Esophagus (tissue), 2 donors: ENCODE data around the gene RNF169. TPM values are rescaled to one million over a fixed set of nuclear protein-coding genes. Genes with fewer than 3 reads are reported as not detected.
A peak's percentile ranks its signal among the peaks of the same experiment; 100 is the strongest.

Source experiments
- H3K27ac ChIP-seq, 2 donors: one replicate each; pipeline ENCODE4 v1.5.1; 2013; ENCODE audit warnings: low read depth in 2 of 2, mild to moderate bottlenecking in 2 of 2, inconsistent platforms in 1 of 2, low read length in 1 of 2, moderate library complexity in 1 of 2
- H3K27me3 ChIP-seq, 2 donors: one replicate each; pipeline ENCODE4 v1.6.1; 2013; ENCODE audit warnings: low read length in 2 of 2, control low read depth in 1 of 2, mild to moderate bottlenecking in 1 of 2; ENCODE audit not compliant: insufficient read depth in 2 of 2, control insufficient read depth in 1 of 2
- H3K36me3 ChIP-seq, 2 donors: one replicate each; pipeline ENCODE4 v1.6.1; 2013; ENCODE audit warnings: low read length in 1 of 2; ENCODE audit not compliant: control insufficient read depth in 2 of 2, insufficient read depth in 2 of 2
- H3K4me1 ChIP-seq, 2 donors: one replicate each; pipeline ENCODE4 v1.6.1; 2013; ENCODE audit warnings: low read length in 1 of 2; ENCODE audit not compliant: control insufficient read depth in 2 of 2, insufficient read depth in 2 of 2
- H3K4me3 ChIP-seq, 2 donors: one replicate each; pipeline ENCODE4 v1.5.1; 2013; ENCODE audit warnings: low read length in 2 of 2, mild to moderate bottlenecking in 2 of 2, low read depth in 1 of 2, moderate library complexity in 1 of 2
- H3K9me3 ChIP-seq, 2 donors: one replicate each; pipeline ENCODE4 v1.6.1; 2013; ENCODE audit warnings: mild to moderate bottlenecking in 2 of 2, low read depth in 1 of 2, low read length in 1 of 2, moderate library complexity in 1 of 2; ENCODE audit not compliant: control insufficient read depth in 2 of 2, insufficient read depth in 1 of 2
- WGBS, 2 donors: extraction: QIAGEN DNeasy Blood & Tissue Kit; methylation state at CpG; one replicate each; pipeline ENCODE4 v1.1.7; 2013; 5-methylcytosine and 5-hydroxymethylcytosine counted together
- polyA plus RNA-seq, 2 donors: library from polyadenylated mRNA; stranded (reverse); fragments of 200-250 nt; gene quantifications; one replicate each; pipeline ENCODE4 v1.2.3, GENCODE V29; 2013
- donor health status: healthy with polysubstance abuse.
- donor health status: Bipolar disorder and iron deficiency.

The RNF169 gene
- polyA plus RNA-seq, 2 donors, result 4.8 to 9.2 TPM

- WGBS, 2 donors, result 90 to 96% methylated on average over 1 of the region's 1 CpG
- H3K36me3 ChIP-seq, result peaks cover 2 to 25% of the 10 kb centered on the region in 2 donors
These were observed 98.7 kb downstream of the RNF169 start for GRCh38 chr11:74847395-74847794.

GRCh38 chr11:74847895-74848294 is 99.2 kb downstream of the RNF169 start:
- H3K27me3 ChIP-seq, result no peaks in the 10 kb centered on the region
- 97 to 98% methylated on average over 6 of the region's 6 CpGs for WGBS, 2 donors
- no peak overlapping the region for H3K27ac ChIP-seq
- no peaks in the 10 kb centered on the region for H3K9me3 ChIP-seq
- no peak overlapping the region for H3K4me3 ChIP-seq
- no peaks in the 10 kb centered on the region for H3K4me1 ChIP-seq
- peaks cover 3 to 26% of the 10 kb centered on the region in 2 donors for H3K36me3 ChIP-seq

More at GRCh38 chr11:74847395-74847794, 98.7 kb downstream of the RNF169 start:
- Histone ChIP-seq H3K27me3 (no peaks in the 10 kb centered on the region), H3K27ac (no peak overlapping the region), H3K4me3 (no peak overlapping the region), H3K4me1 (no peaks in the 10 kb centered on the region), H3K9me3 (no peaks in the 10 kb centered on the region)

GRCh38 chr11:74849525-74850391 is 101.1 kb downstream of the RNF169 start:
- H3K27ac ChIP-seq, result no peak overlapping the region
- no peaks in the 10 kb centered on the region for H3K4me1 ChIP-seq
- 75 to 80% methylated on average over 7 of the region's 7 CpGs for WGBS, 2 donors
- H3K27me3 ChIP-seq, result no peaks in the 10 kb centered on the region
- no peaks in the 10 kb centered on the region for H3K9me3 ChIP-seq
- peaks cover 4 to 12% of the 10 kb centered on the region in 2 donors for H3K36me3 ChIP-seq
- H3K4me3 ChIP-seq, result no peak overlapping the region

- Histone ChIP-seq H3K27me3 (no peaks in the 10 kb centered on the region), H3K4me3 (no peak overlapping the region), H3K36me3 (peaks cover 4 to 8% of the 10 kb centered on the region in 2 donors), H3K9me3 (no peaks in the 10 kb centered on the region), H3K27ac (no peak overlapping the region), H3K4me1 (peaks cover 0 to 3% of the 10 kb centered on the region in 2 donors)
- WGBS, 2 donors, result 90 to 97% methylated on average over 4 of the region's 4 CpGs
These were observed 104.6 kb downstream of the RNF169 start for GRCh38 chr11:74853223-74853622.

GRCh38 chr11:74860743-74861142 is 112.1 kb downstream of the RNF169 start:
- Histone ChIP-seq H3K4me1 (peaks cover 3% of the 10 kb centered on the region in 2 donors), H3K27me3 (no peaks in the 10 kb centered on the region), H3K9me3 (peaks cover 12 to 25% of the 10 kb centered on the region in 2 donors), H3K27ac (peak overlapping the region in 1 of 2 donors; percentile 20), H3K36me3 (peaks cover 17 to 22% of the 10 kb centered on the region in 2 donors), H3K4me3 (no peak overlapping the region)

- no peak overlapping the region for H3K4me3 ChIP-seq
- peaks cover 0 to 3% of the 10 kb centered on the region in 2 donors for H3K4me1 ChIP-seq
- WGBS, 2 donors, result 83 to 92% methylated on average over 2 of the region's 2 CpGs
- H3K27ac ChIP-seq, result no peak overlapping the region
- peaks cover 13 to 31% of the 10 kb centered on the region in 2 donors for H3K9me3 ChIP-seq
- H3K27me3 ChIP-seq, result no peaks in the 10 kb centered on the region
- peaks cover 17% of the 10 kb centered on the region in 2 donors for H3K36me3 ChIP-seq
These were observed 114.8 kb downstream of the RNF169 start for GRCh38 chr11:74863410-74863809.

GRCh38 chr11:74866557-74866956 is 117.9 kb downstream of the RNF169 start:
- Histone ChIP-seq H3K9me3 (peaks cover 18 to 42% of the 10 kb centered on the region in 2 donors), H3K4me3 (no peak overlapping the region), H3K4me1 (peaks cover 0 to 3% of the 10 kb centered on the region in 2 donors), H3K36me3 (peaks cover 12 to 23% of the 10 kb centered on the region in 2 donors), H3K27me3 (no peaks in the 10 kb centered on the region), H3K27ac (no peak overlapping the region)

GRCh38 chr11:74870485-74870884 is 121.8 kb downstream of the RNF169 start:
- 91 to 100% methylated on average over 1 of the region's 1 CpG for WGBS, 2 donors
- peaks cover 16 to 32% of the 10 kb centered on the region in 2 donors for H3K9me3 ChIP-seq
- H3K4me1 ChIP-seq, result peaks cover 0 to 3% of the 10 kb centered on the region in 2 donors
- no peaks in the 10 kb centered on the region for H3K27me3 ChIP-seq
- peaks cover 12 to 17% of the 10 kb centered on the region in 2 donors for H3K36me3 ChIP-seq
- H3K27ac ChIP-seq, result no peak overlapping the region
- H3K4me3 ChIP-seq, result no peak overlapping the region

GRCh38 chr11:74871037-74871436 is 122.4 kb downstream of the RNF169 start:
- Histone ChIP-seq H3K4me3 (no peak overlapping the region), H3K27ac (no peak overlapping the region), H3K36me3 (peaks cover 12 to 17% of the 10 kb centered on the region in 2 donors), H3K4me1 (no peaks in the 10 kb centered on the region), H3K9me3 (peaks cover 12 to 28% of the 10 kb centered on the region in 2 donors), H3K27me3 (no peaks in the 10 kb centered on the region)
- 97 to 98% methylated on average over 2 of the region's 2 CpGs for WGBS, 2 donors

- WGBS, 2 donors, result 44 to 48% methylated on average over 1 of the region's 1 CpG
- H3K36me3 ChIP-seq, result peaks cover 8 to 9% of the 10 kb centered on the region in 2 donors
- H3K4me3 ChIP-seq, result no peak overlapping the region
- H3K27me3 ChIP-seq, result no peaks in the 10 kb centered on the region
- no peak overlapping the region for H3K27ac ChIP-seq
- H3K4me1 ChIP-seq, result no peaks in the 10 kb centered on the region
- H3K9me3 ChIP-seq, result peaks cover 3 to 6% of the 10 kb centered on the region in 2 donors
These were observed 128.5 kb downstream of the RNF169 start for GRCh38 chr11:74877132-74877531.
